Fibroblast of lung (primary cell): Measurements from ENCODE around the gene MED31.

Experiments
- EZH2 ChIP-seq: IDR thresholded peaks from 2 replicates; pipeline ENCODE4 v1.5.1; 2012; ENCODE audit warnings: low read length, control low read depth, mild to moderate bottlenecking; ENCODE audit errors: missing control alignments
- TF ChIP-seq, protein P1 (sequence below), 2 donors: IDR thresholded peaks in 1 of 2; conservative IDR thresholded peaks in 1 of 2; 1 replicate in 1 of 2; 2 replicates in 1 of 2; pipeline ENCODE4 v1.5.1; 2011 to 2012; ENCODE audit warnings: low read length in 2 of 2, control low read depth in 1 of 2, inconsistent platforms in 1 of 2, low read depth in 1 of 2, mild to moderate bottlenecking in 1 of 2

DNA sequence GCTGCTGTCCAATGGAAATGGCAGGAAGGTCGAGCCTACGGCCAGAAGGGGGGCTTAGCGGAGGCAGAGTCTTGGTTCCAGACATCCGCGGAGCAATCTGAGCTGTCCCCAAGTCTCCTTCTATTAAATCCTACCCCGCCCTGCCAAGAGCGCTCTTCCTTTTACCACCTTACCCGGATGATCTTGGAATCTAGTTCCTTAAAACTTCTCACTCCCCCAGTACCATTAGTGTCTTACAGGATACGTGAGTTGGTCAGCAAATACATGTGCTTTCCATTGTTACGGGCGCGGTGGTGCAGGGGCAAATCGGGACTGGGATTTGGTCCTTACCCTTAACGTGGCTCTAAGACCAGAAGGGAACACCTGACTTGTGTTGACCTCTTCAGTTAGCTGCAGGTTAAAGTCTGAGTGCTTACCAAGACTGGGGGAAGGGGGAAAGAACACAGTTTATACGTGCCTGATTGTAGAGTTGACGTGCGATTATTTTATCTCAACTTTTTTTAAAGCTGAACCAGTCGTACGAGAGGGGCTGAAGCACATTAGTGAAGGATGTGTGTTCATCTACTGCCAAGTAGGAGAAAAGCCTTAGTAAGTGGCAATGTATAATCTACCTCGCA is 10.1 kb downstream of the MED31 start:
- TF ChIP-seq, protein P1, sequence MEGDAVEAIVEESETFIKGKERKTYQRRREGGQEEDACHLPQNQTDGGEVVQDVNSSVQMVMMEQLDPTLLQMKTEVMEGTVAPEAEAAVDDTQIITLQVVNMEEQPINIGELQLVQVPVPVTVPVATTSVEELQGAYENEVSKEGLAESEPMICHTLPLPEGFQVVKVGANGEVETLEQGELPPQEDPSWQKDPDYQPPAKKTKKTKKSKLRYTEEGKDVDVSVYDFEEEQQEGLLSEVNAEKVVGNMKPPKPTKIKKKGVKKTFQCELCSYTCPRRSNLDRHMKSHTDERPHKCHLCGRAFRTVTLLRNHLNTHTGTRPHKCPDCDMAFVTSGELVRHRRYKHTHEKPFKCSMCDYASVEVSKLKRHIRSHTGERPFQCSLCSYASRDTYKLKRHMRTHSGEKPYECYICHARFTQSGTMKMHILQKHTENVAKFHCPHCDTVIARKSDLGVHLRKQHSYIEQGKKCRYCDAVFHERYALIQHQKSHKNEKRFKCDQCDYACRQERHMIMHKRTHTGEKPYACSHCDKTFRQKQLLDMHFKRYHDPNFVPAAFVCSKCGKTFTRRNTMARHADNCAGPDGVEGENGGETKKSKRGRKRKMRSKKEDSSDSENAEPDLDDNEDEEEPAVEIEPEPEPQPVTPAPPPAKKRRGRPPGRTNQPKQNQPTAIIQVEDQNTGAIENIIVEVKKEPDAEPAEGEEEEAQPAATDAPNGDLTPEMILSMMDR (conservative IDR thresholded peaks at IDR 0.05 in 1 of 2, IDR thresholded peaks at IDR 0.05 in 1 of 2; ENCODE audit: low read depth in 1 of 2, low read length in 2 of 2): no peak
- no peak for TF ChIP-seq EZH2
